AG09309 (cell line): ENCODE data around the gene HIVEP1.

Experiments
- DNase-seq: peaks from one replicate; pipeline ENCODE4 v3.0.0-alpha.2; 2010; ENCODE audit warnings: low read depth
- H3K4me3 ChIP-seq: 2 replicates; pipeline ENCODE4 v1.5.1; 2011; ENCODE audit warnings: mild to moderate bottlenecking, low read depth, low read length, moderate library complexity; ENCODE audit not compliant: control insufficient read depth
- CTCF ChIP-seq: IDR thresholded peaks from 2 replicates; pipeline ENCODE4 v1.5.1; 2011; ENCODE audit warnings: mild to moderate bottlenecking, low read depth, low read length, inconsistent platforms; ENCODE audit not compliant: insufficient read depth, control insufficient read depth; ENCODE audit errors: missing control alignments

HIVEP1 gene

DNA sequence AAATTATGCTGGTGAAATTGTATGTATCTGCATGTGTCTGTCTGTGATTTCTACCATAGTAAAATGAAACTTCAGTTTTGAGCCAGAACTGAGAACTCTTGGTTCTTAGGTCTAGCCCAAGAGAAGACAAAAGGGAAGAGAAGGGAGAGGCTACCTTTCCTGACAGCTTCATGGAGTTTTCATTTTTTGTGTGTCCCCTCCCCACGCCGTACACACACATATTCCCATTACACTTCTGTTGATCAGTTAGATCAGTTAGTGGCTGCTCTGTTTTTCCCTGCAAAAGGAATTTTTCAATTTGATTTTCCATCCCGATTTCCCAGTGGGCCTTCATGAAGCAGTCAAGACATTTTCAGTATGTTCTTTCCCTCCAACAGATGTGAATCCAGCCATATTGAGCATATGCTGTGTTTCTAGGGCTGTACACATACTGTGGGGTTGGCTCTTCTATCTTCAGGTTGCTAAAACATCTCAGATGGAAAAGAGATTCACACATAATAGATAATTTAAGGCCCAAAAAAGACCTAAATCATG is 52.5 kb downstream of the HIVEP1 start:
- no peak overlapping the region for H3K4me3 ChIP-seq
- TF ChIP-seq CTCF: no peak
- DNase-seq: no peak

- DNase-seq: no peak
- no peak for TF ChIP-seq CTCF
- no peak overlapping the region for H3K4me3 ChIP-seq
Observed at GRCh38 chr6:12065321-12066140, 53.4 kb downstream of the HIVEP1 start.

GRCh38 chr6:12066297-12066696 is 54.2 kb downstream of the HIVEP1 start:
- no peak for DNase-seq
- no peak overlapping the region for H3K4me3 ChIP-seq
- no peak for TF ChIP-seq CTCF

DNA sequence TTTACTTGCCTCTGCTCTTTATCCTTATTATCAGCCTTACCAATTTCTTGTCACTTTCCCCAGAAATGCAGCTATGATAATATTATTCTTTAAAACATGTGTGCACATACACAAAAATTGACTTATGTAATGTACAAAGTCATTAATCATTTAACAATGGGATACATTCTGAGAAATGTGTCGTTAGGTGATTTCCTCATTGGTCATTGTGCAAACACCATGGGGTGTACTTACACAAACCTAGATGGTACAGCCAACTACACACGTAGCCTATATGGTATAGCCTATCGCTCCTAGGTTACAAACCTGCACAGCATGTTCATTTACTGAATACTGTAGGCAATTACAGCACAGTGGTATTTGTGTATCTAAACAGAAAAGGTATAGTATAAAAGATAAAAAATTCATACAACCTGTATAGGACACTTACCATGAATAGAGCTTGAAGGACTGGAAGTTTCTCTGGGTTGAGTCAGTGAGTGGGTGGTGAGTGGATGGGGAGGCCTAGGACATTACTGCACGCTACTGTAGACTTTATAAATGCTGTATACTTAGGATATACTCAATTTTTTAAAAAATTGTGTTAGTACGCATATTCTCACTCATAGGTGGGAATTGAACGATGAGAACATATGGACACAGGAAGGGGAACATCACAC is 56.9 kb downstream of the HIVEP1 start:
- no peak for TF ChIP-seq CTCF
- H3K4me3 ChIP-seq: no peak overlapping the region
- no peak for DNase-seq

DNA sequence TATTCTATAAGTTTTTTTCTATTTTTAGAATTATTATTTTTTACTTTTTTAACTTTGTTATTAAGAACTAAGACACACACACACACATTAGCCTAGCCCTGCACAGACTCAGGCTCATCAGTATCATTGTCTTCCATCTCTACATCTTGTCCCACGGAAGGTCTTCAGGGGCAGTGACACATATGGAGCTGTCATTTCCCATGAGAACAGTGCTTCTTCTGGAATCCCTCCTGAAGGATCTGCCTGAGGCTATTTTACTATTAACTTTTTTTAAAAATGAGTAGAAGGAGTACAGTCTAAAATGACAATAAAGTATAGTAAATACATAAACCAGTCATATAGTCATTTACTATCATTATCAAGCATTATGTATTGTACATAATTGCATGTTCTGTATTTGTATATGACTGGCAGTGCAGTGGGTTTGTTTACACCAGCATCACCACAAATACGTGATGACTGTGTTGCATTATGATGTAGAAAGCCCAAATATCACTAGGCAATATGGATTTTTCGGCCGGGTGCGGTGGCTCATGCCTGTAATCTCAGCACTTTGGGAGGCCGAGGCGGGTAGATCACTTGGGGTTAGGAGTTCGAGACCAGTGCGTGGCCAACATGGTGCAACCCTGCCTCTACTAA is 57.9 kb downstream of the HIVEP1 start:
- no peak for DNase-seq
- no peak for TF ChIP-seq CTCF
- no peak overlapping the region for H3K4me3 ChIP-seq

DNA sequence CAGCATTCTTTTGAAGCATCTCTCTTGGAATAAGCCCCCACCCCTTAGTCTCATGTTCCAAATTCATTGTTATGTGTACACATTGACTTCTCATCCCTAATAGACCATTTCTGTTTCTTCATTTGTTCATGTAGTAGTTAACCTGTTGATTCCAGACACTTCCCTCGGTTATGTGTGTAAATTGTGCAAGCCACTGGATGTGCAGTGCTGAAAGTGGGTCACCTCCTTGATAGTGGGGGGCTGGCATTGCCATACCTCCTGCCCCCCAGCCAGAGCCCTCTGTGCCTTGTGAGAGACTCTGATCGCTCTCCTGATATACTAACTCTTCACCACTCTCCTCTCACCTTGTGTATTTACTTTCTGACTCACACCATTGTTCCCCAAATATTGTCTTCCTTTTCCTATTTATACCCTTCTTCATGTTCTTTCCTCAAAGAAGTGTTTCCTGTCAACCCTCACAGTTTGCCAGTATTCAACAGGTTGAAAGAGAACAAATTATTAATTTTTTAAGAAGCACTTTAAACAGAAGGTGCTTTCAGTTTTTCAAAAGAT is 59.0 kb downstream of the HIVEP1 start:
- no peak for DNase-seq
- no peak overlapping the region for H3K4me3 ChIP-seq
- no peak for TF ChIP-seq CTCF
